ENCODE data around the gene AFG3L2. TPM values are rescaled to one million over a fixed set of nuclear protein-coding genes. Genes with fewer than 3 reads are reported as not detected.

AFG3L2 gene
- total RNA-seq, 2 donors from 2014 or later: 39.7 to 51.5 TPM

DNA sequence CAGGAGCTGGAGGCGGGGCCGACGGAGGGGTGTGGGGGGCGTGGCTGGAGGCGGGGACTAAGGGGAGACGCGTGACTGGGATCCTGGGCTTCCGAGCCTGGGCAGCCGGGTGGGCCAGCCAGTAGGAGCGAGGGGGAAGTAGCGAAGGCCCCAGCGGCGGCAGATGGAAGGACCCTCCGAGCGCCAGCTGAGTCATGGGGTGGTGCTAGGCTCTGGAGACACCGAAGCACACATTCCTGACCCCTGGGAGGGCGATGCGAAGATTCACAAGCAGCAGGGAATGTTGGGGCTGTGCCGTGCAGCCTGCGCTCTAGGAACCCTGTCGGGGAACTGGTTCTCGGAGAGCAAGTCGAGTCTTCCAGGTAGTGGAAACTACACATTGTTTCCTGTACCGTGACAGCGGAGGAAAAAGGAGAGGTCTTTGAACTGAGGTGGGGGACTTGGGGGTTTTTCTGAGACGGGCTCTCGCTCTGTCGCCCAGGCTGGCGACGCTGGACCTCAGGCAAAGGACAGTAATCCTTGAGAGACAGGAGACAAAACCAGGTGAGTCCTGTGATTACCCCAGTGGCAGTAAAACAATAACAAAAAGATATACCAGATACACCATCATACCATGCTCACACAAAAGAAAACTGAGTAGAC is 650 bp upstream of the AFG3L2 start:
- Histone ChIP-seq H3K27ac (peak overlapping the region; percentile 89 to 97), H3K9me3 (no peaks in the 10 kb centered on the region), H3K4me3 (peak overlapping the region; percentile 49 to 84), H3K36me3 (no peaks in the 10 kb centered on the region), H3K27me3 (replicated peaks; ENCODE audit: insufficient read depth) (no peaks in the 10 kb centered on the region), H3K4me1 (replicated peaks) (peaks cover 3% of the 10 kb centered on the region)
- intact Hi-C loops (cut with DNase I): no loop called here
- TF ChIP-seq, protein P1, sequence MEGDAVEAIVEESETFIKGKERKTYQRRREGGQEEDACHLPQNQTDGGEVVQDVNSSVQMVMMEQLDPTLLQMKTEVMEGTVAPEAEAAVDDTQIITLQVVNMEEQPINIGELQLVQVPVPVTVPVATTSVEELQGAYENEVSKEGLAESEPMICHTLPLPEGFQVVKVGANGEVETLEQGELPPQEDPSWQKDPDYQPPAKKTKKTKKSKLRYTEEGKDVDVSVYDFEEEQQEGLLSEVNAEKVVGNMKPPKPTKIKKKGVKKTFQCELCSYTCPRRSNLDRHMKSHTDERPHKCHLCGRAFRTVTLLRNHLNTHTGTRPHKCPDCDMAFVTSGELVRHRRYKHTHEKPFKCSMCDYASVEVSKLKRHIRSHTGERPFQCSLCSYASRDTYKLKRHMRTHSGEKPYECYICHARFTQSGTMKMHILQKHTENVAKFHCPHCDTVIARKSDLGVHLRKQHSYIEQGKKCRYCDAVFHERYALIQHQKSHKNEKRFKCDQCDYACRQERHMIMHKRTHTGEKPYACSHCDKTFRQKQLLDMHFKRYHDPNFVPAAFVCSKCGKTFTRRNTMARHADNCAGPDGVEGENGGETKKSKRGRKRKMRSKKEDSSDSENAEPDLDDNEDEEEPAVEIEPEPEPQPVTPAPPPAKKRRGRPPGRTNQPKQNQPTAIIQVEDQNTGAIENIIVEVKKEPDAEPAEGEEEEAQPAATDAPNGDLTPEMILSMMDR (IDR thresholded peaks at IDR 0.05): peak in 2 of 4 experiments; percentile 6 to 38
- TF ChIP-seq POLR2A (IDR thresholded peaks at IDR 0.05) (peak; percentile 68), POLR2AphosphoS5 (IDR thresholded peaks at IDR 0.05) (peak; percentile 19)
- 1% methylated on average over 30 of the region's 30 CpGs for WGBS
- DNase-seq (ENCODE audit: low spot score): no peak

DNA sequence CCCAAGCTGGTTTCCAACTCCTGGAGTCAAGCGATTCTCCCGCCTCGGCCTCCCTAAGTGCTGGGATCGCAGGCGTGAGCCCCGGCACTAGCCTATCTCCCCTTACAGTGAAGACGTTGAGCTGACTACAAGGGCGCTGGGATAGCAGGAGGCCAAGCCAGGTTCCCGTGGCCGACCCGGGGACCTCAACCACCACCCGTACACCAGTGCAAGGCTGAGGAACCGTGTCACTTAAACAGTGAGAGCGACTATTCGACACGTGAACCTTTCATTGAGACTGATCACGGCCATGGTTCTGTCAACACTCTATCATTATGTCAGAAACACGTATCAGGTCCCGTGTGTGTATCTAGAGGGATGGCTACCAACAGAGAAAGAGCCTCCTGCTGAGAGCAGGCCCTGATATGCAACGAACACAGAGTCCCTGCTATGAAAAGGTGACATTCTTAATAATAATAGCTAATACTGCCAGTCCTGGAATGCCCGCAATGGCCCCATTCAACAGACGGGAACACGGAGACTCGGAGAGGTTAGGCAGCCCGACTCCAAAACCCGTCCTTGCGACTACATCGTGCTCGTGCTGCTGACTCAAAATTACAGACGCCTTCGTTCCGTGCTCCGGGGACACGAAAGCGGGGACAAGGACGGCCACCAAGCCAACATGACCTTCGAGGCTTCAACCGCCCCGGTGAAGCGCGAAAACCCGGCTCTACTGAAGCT is 833 bp downstream of the AFG3L2 start:
- DNase-seq (ENCODE audit: low spot score): no peak
- Histone ChIP-seq H3K4me1 (replicated peaks) (peaks cover 3% of the 10 kb centered on the region), H3K36me3 (no peaks in the 10 kb centered on the region), H3K27ac (peak overlapping the region; percentile 93 to 97), H3K27me3 (replicated peaks; ENCODE audit: insufficient read depth) (no peaks in the 10 kb centered on the region), H3K9me3 (no peaks in the 10 kb centered on the region), H3K4me3 (peak overlapping the region; percentile 66 to 84)
- WGBS: 17% methylated on average over 42 of the region's 42 CpGs
- TF ChIP-seq POLR2A (IDR thresholded peaks at IDR 0.05) (no peak), POLR2AphosphoS5 (IDR thresholded peaks at IDR 0.05) (no peak)
- TF ChIP-seq, protein P1 (IDR thresholded peaks at IDR 0.05): no peak
- intact Hi-C loops (cut with DNase I): no loop called here

DNA sequence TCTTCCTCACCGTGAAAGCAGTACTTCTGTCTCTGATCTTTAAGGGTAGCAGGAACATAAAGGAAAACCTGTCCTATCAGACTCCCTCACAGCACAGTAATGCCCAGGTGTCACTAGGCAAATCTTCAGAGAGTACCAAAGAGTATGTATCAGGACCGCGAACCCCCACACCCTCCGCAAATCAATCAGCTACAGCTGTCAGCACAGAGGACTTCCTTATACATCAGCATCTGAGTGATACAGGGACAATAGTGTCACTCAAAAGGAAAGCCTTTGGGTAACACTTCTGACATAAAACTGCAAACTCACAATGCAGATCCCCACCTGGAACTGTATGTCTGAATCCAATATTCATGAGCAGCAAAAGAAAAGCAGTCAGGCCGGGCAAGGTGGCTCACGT is 2.6 kb downstream of the AFG3L2 start:
- TF ChIP-seq, protein P1 (IDR thresholded peaks at IDR 0.05): no peak
- TF ChIP-seq POLR2A (IDR thresholded peaks at IDR 0.05) (no peak), POLR2AphosphoS5 (IDR thresholded peaks at IDR 0.05) (no peak)
- Histone ChIP-seq H3K27ac (no peak overlapping the region), H3K9me3 (no peaks in the 10 kb centered on the region), H3K27me3 (replicated peaks; ENCODE audit: insufficient read depth) (no peaks in the 10 kb centered on the region), H3K4me1 (replicated peaks) (peaks cover 3% of the 10 kb centered on the region), H3K36me3 (no peaks in the 10 kb centered on the region), H3K4me3 (no peak overlapping the region)
- DNase-seq (ENCODE audit: low spot score): no peak
- 85% methylated on average over 6 of the region's 6 CpGs for WGBS
- intact Hi-C loops (cut with DNase I): loop anchor here (5.0 kb wide), 1 partner anchor 102 kb away; no protein-coding TSS in a partner anchor

DNA sequence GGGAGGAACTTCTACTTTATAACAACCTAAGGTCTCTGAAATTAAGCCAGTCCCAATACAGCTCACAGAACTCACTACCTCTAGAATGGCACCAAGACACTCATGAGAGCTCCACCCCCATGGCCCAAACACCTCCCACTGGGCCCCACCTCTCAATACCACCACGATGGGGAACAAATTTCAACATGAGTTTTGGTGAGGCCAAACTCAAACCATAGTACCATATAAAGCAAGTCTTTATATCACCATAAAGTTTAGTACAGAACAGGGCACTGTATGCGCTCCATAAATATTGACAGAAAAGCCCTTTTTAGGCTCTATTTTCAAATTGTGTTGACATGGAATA is 3.3 kb downstream of the AFG3L2 start:
- TF ChIP-seq, protein P1 (IDR thresholded peaks at IDR 0.05): no peak
- no peak for TF ChIP-seq POLR2AphosphoS5 (IDR thresholded peaks at IDR 0.05)
- no peak for TF ChIP-seq POLR2A (IDR thresholded peaks at IDR 0.05)
- Histone ChIP-seq H3K4me3 (no peak overlapping the region), H3K4me1 (replicated peaks) (peaks cover 3% of the 10 kb centered on the region), H3K27me3 (replicated peaks; ENCODE audit: insufficient read depth) (no peaks in the 10 kb centered on the region), H3K9me3 (no peaks in the 10 kb centered on the region), H3K36me3 (no peaks in the 10 kb centered on the region), H3K27ac (no peak overlapping the region)
- no peak for DNase-seq (ENCODE audit: low spot score)
- intact Hi-C loops (cut with DNase I): loop anchor here (5.0 kb wide), 1 partner anchor 101 kb away; no protein-coding TSS in a partner anchor
- WGBS: 61% methylated on average over 2 of the region's 2 CpGs

Measured in prostate gland (tissue), 2 donors.